Myometrial cell (primary cell): ENCODE measurements around the gene STX8. TPM values are rescaled to one million over a fixed set of nuclear protein-coding genes. Genes with fewer than 3 reads are reported as not detected.

Source experiments
- total RNA-seq: library from RNA; depleted of rRNA; stranded (reverse); fragments of >200 nt; gene quantifications from 2 replicates; pipeline ENCODE4 v1.2.3, GENCODE V29; 2015

STX8 gene
- total RNA-seq, result 60.3 and 88.2 TPM in 2 replicates

GRCh38 chr17:9575381-9576101, at the start of gene STX8:
TSS of gene STX8 (minus strand) at chr17:9575820. CDS start at chr17:9575808, 12 bp downstream.

GRCh38 chr17:9576521-9577372, 1.1 kb upstream of the STX8 start, which contains the start of gene CFAP52:
TSS of gene CFAP52 (plus strand) at chr17:9576642. CDS start at chr17:9576696, 54 bp downstream.

Other genes starting within 250 kb of the STX8 start
- not detected in 2 replicates for gene CFAP52, start 822 bp upstream of the STX8 start, total RNA-seq
- 0.71 and 1.4 TPM in 2 replicates for gene USP43, start 69.7 kb upstream of the STX8 start, total RNA-seq
- not detected in 2 replicates for gene DHRS7C, start 215.8 kb upstream of the STX8 start, total RNA-seq
- not detected in 2 replicates for gene GSG1L2, start 246.3 kb upstream of the STX8 start, total RNA-seq